ENCODE results near the gene FAM83F. TPM values are rescaled to one million over a fixed set of nuclear protein-coding genes. Genes with fewer than 3 reads are reported as not detected.

FAM83F gene
- total and polyA plus RNA-seq, 2 donors (not counting 1 experiment from before 2014, with no cell fraction given): not detected

GRCh38 chr22:39995393-39996252 is 869 bp downstream of the FAM83F start:
- Histone ChIP-seq H2AFZ (ENCODE audit: low read length) (no peak overlapping the region), H3K9ac (ENCODE audit: insufficient read depth, low read length) (no peak overlapping the region), H3K27me3 (ENCODE audit: control insufficient read depth, insufficient read depth, low read length) (peaks cover 9% of the 10 kb centered on the region), H4K20me1 (ENCODE audit: control insufficient read depth, extremely low read depth, insufficient read depth, low read length) (no peaks in the 10 kb centered on the region), H3K27ac (ENCODE audit: insufficient read depth, low read length) (no peak overlapping the region), H3K4me3 (replicated peaks in 1 of 4; ENCODE audit: control extremely low read depth in 1 of 4, insufficient read depth in 1 of 4, low read depth in 3 of 4, low read length in 4 of 4) (no peak overlapping the region), H3K4me2 (ENCODE audit: extremely low read depth, insufficient read depth, low read length) (no peak overlapping the region), H3K79me2 (ENCODE audit: control insufficient read depth, insufficient read depth, low read length) (no peaks in the 10 kb centered on the region), H3K4me1 (ENCODE audit: control insufficient read depth, extremely low read depth, insufficient read depth, low read length) (no peaks in the 10 kb centered on the region), H3K36me3 (ENCODE audit: control insufficient read depth, insufficient read depth, low read length) (no peaks in the 10 kb centered on the region), H3K9me3 (ENCODE audit: control insufficient read depth, insufficient read depth, low read depth, low read length) (no peaks in the 10 kb centered on the region)
- no peak for DNase-seq (ENCODE audit: low read depth in 2 of 2)
- no peak for TF ChIP-seq CTCF (conservative IDR thresholded peaks at IDR 0.05 in 1 of 2, IDR thresholded peaks at IDR 0.05 in 1 of 2; ENCODE audit: low read depth in 1 of 2, low read length in 2 of 2)
- TF ChIP-seq EZH2 (IDR thresholded peaks at IDR 0.05; ENCODE audit: low read length, missing control alignments): no peak

- no peak overlapping the region for H3K4me3 ChIP-seq (replicated peaks in 1 of 4; ENCODE audit: control extremely low read depth in 1 of 4, insufficient read depth in 1 of 4, low read depth in 3 of 4, low read length in 4 of 4)
- no peak for DNase-seq (ENCODE audit: low read depth in 2 of 2)
- TF ChIP-seq CTCF (conservative IDR thresholded peaks at IDR 0.05 in 1 of 2, IDR thresholded peaks at IDR 0.05 in 1 of 2; ENCODE audit: low read depth in 1 of 2, low read length in 2 of 2) (no peak), EZH2 (IDR thresholded peaks at IDR 0.05; ENCODE audit: low read length, missing control alignments) (no peak)
- peaks cover 9% of the 10 kb centered on the region for H3K27me3 ChIP-seq (ENCODE audit: control insufficient read depth, insufficient read depth, low read length)
- no peaks in the 10 kb centered on the region for H4K20me1 ChIP-seq (ENCODE audit: control insufficient read depth, extremely low read depth, insufficient read depth, low read length)
- H3K9me3 ChIP-seq (ENCODE audit: control insufficient read depth, insufficient read depth, low read depth, low read length): no peaks in the 10 kb centered on the region
- no peaks in the 10 kb centered on the region for H3K79me2 ChIP-seq (ENCODE audit: control insufficient read depth, insufficient read depth, low read length)
- no peak overlapping the region for H2AFZ ChIP-seq (ENCODE audit: low read length)
- no peaks in the 10 kb centered on the region for H3K4me1 ChIP-seq (ENCODE audit: control insufficient read depth, extremely low read depth, insufficient read depth, low read length)
- H3K9ac ChIP-seq (ENCODE audit: insufficient read depth, low read length): no peak overlapping the region
- H3K4me2 ChIP-seq (ENCODE audit: extremely low read depth, insufficient read depth, low read length): no peak overlapping the region
- no peaks in the 10 kb centered on the region for H3K36me3 ChIP-seq (ENCODE audit: control insufficient read depth, insufficient read depth, low read length)
- H3K27ac ChIP-seq (ENCODE audit: insufficient read depth, low read length): no peak overlapping the region
Observed at GRCh38 chr22:39996732-39997131, 2.0 kb downstream of the FAM83F start.

DNA sequence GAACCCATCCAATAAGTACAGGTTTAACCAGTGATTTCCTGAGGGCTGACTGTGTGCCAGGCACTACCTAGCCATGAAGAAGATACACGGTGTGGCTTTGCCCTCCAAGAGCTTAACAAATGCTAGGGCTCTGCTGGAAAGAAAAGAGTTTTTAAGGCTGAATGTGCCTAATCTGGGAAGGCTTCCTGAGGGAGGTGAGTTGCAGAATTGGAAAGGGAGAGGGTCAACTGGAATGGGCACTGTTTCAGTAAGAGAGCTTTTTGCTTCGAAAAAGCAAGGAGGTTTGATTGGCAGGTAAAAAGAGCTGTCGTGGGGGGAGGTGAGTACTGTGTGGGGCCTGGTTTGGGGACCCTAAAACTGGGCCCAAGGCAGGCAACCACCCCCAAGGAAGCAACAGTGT is 2.7 kb downstream of the FAM83F start:
- Histone ChIP-seq H3K36me3 (ENCODE audit: control insufficient read depth, insufficient read depth, low read length) (no peaks in the 10 kb centered on the region), H3K9me3 (ENCODE audit: control insufficient read depth, insufficient read depth, low read depth, low read length) (no peaks in the 10 kb centered on the region), H3K4me1 (ENCODE audit: control insufficient read depth, extremely low read depth, insufficient read depth, low read length) (no peaks in the 10 kb centered on the region), H2AFZ (ENCODE audit: low read length) (no peak overlapping the region), H3K27ac (ENCODE audit: insufficient read depth, low read length) (no peak overlapping the region), H3K4me3 (replicated peaks in 1 of 4; ENCODE audit: control extremely low read depth in 1 of 4, insufficient read depth in 1 of 4, low read depth in 3 of 4, low read length in 4 of 4) (no peak overlapping the region), H3K79me2 (ENCODE audit: control insufficient read depth, insufficient read depth, low read length) (no peaks in the 10 kb centered on the region), H3K9ac (ENCODE audit: insufficient read depth, low read length) (no peak overlapping the region), H3K4me2 (ENCODE audit: extremely low read depth, insufficient read depth, low read length) (no peak overlapping the region), H4K20me1 (ENCODE audit: control insufficient read depth, extremely low read depth, insufficient read depth, low read length) (no peaks in the 10 kb centered on the region), H3K27me3 (ENCODE audit: control insufficient read depth, insufficient read depth, low read length) (peaks cover 9% of the 10 kb centered on the region)
- TF ChIP-seq CTCF (conservative IDR thresholded peaks at IDR 0.05 in 1 of 2, IDR thresholded peaks at IDR 0.05 in 1 of 2; ENCODE audit: low read depth in 1 of 2, low read length in 2 of 2) (no peak), EZH2 (IDR thresholded peaks at IDR 0.05; ENCODE audit: low read length, missing control alignments) (no peak)
- no peak for DNase-seq (ENCODE audit: low read depth in 2 of 2)
